C4-2B (cell line): ENCODE data around the gene FOXL3.

Experiments
- CTCF ChIP-seq: fragments of 450-650 bp; conservative IDR thresholded peaks from 2 replicates; pipeline ENCODE4 v1.5.1; 2017; ENCODE audit warnings: mild to moderate bottlenecking
- ZFX ChIP-seq: fragments of 450-650 bp; IDR thresholded peaks from 2 replicates; pipeline ENCODE4 v1.6.1; 2017

- TF ChIP-seq CTCF (no peak), ZFX (no peak)
These were observed 688 bp upstream of the FOXL3 start for GRCh38 chr7:289209-289755.
